Epithelial cell of esophagus (primary cell): ENCODE measurements around the gene HECTD3.
A peak's percentile ranks its signal among the peaks of the same experiment; 100 is the strongest.
"Not testable (repeated sequence)": the region's sequence is repeated elsewhere in the genome, so short reads cannot be mapped to it uniquely, and the experiment has no call there.

Experiments used
- DNase-seq: peaks from one replicate; pipeline ENCODE4 v3.0.0; 2010; ENCODE audit warnings: low read depth
- H3K4me3 ChIP-seq: 2 replicates; pipeline ENCODE4 v1.5.1; 2011; ENCODE audit warnings: mild to moderate bottlenecking, low read length, control low read depth
- TF ChIP-seq, protein P1 (sequence below): IDR thresholded peaks from 2 replicates; pipeline ENCODE4 v1.5.1; 2011; ENCODE audit warnings: low read depth, mild to moderate bottlenecking, low read length, control low read depth, inconsistent platforms; ENCODE audit not compliant: insufficient read depth; ENCODE audit errors: missing control alignments

HECTD3 gene

DNA sequence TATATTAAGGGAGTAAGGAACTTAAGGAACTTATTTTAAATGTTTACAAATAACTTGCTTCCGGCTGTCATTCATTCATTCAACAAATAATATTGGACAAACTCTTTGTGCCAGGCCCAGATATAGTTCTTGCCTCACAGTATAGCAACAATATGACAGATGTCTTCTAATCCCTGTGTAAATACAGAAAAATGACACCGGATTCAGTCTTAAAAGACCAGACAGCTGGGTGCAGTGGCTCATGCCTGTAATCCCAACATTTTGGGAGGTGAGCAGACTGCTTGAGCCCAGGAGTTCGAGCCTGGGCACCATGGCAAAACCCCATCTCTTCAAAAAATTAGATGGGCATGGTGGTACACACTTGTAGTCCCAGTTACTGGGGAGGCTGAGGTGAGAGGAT lies 48.4 kb downstream of the HECTD3 start:
- DNase-seq = no peak
- TF ChIP-seq, protein P1, sequence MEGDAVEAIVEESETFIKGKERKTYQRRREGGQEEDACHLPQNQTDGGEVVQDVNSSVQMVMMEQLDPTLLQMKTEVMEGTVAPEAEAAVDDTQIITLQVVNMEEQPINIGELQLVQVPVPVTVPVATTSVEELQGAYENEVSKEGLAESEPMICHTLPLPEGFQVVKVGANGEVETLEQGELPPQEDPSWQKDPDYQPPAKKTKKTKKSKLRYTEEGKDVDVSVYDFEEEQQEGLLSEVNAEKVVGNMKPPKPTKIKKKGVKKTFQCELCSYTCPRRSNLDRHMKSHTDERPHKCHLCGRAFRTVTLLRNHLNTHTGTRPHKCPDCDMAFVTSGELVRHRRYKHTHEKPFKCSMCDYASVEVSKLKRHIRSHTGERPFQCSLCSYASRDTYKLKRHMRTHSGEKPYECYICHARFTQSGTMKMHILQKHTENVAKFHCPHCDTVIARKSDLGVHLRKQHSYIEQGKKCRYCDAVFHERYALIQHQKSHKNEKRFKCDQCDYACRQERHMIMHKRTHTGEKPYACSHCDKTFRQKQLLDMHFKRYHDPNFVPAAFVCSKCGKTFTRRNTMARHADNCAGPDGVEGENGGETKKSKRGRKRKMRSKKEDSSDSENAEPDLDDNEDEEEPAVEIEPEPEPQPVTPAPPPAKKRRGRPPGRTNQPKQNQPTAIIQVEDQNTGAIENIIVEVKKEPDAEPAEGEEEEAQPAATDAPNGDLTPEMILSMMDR = no peak
- H3K4me3 ChIP-seq = no peak overlapping the region

DNA sequence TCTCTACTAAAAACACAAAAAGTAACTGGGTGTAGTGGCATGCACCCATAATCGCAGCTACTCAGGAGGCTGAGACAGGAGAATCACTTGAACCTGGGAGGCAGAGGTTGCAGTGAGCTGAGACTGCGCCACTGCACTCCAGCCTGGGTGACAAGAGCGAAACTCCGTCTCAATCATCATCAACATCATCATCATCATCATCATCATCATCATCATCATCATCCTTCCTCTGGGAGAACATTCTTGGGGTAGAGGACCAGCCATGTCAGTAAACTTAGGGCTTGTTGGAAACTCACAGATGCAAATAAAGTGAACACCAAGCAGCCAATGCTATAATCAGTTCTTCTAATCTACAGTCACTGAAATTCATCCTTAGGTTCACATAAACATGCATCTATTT lies 49.1 kb downstream of the HECTD3 start:
- H3K4me3 ChIP-seq, DNase-seq: not testable (repeated sequence)

DNA sequence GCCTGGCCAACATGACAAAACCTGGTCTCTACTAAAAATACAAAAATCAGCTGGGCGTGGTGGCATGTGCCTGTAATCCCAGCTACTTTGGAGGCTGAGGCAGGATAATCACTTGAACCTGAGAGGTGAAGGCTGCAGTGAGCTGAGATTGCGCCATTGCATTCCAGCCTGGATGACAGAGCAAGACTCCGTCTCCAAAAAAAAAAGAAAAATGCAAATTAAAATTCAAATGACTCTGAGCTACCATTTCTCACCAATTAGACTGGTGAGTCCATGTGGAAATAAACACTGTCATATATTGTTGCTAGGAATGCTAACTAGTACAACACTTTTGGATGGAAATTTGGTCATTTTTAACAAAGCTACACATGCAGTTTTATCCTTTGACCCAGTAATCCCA lies 53.6 kb downstream of the HECTD3 start:
- not testable (repeated sequence) for H3K4me3 ChIP-seq
- DNase-seq = peak; percentile 52

DNA sequence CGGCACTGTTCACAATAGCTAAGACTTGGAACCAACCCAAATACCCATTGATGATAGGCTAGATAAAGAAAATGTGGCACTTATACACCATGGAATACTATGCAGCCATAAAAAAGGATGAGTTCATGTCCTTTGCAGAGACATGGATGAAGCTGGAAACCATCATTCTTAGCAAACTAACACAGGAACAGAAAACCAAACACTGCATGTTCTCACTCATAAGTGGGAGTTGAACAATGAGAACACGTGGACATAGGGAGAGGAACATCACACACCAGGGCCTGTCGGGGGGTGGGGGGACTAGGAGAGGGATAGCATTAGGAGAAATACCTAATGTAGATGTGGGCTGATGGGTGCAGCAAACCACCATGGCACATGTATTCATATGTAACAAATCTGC lies 55.0 kb downstream of the HECTD3 start:
- not testable (repeated sequence) for DNase-seq, H3K4me3 ChIP-seq
